HG03108 (cell line): ENCODE measurements around the gene ATP7B.

Source experiments
- ATAC-seq: cut with Tn5 transposase; IDR thresholded peaks from one replicate; pipeline ENCODE4 v1.9.1; 2021; ENCODE audit warnings: moderate library complexity; ENCODE audit not compliant: unreplicated experiment

The ATP7B gene

GRCh38 chr13:51900471-51900870, 110.8 kb downstream of the ATP7B start:
- no peak for ATAC-seq

- ATAC-seq = no peak
These were observed 115.1 kb downstream of the ATP7B start for GRCh38 chr13:51895906-51896888.

- ATAC-seq = no peak
These were observed 117.0 kb downstream of the ATP7B start for GRCh38 chr13:51894239-51894638.

- no peak for ATAC-seq
These were observed 118.6 kb downstream of the ATP7B start for GRCh38 chr13:51892657-51893056.

GRCh38 chr13:51887468-51887867, 123.8 kb downstream of the ATP7B start:
- no peak for ATAC-seq

- no peak for ATAC-seq
These were observed 125.6 kb downstream of the ATP7B start for GRCh38 chr13:51885651-51886050.

- ATAC-seq = no peak
These were observed 128.0 kb downstream of the ATP7B start for GRCh38 chr13:51883226-51883600.
